ENCODE data around the gene ERG.

ERG gene

DNA sequence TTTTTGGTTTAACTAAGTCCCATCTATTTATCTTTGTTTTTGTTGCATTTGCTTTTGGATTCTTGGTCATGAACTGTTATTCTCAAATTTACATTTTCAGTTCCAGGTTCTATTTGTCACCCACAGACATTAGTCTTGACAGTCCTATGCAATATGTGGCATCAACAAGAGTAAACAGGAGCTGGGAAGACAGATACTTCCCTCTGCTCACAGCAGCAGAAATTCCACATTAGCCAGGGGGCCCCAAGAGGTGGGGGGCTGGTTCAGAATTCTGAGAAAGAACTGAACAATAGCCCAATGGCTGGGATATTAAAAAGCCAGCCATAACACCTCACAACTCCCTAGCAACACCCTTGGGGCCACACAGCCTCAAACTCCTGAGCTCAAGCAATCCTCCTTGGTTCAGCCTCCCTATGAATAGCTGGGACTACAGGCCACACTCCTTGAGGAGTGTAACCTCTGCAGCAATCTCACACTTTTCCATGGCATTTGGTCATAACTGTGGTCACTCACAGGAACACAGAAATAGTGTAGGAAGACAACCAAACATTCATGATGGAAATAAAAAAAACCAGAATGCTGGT, 67.8 kb downstream of the ERG start:
- DNase-seq, result no peak

DNA sequence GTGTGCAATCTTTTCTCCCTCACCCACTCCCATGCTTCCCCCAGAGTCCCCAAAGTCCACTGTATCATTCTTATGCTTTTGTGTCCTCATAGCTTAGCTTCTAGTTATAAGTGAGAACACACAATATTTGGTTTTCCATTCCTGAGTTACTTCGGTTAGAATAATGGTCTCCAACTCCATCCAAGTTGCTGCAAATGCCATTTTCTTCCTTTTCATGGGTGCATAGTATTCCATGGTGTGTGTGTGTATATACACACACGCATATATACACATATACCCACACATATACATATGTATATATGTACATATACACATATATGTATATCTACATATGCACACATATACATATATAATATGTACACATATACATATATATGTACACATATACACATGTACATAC, 69.3 kb downstream of the ERG start:
- no peak for DNase-seq

- DNase-seq, result no peak
Observed at GRCh38 chr21:38428211-38428610, 70.1 kb downstream of the ERG start.

DNA sequence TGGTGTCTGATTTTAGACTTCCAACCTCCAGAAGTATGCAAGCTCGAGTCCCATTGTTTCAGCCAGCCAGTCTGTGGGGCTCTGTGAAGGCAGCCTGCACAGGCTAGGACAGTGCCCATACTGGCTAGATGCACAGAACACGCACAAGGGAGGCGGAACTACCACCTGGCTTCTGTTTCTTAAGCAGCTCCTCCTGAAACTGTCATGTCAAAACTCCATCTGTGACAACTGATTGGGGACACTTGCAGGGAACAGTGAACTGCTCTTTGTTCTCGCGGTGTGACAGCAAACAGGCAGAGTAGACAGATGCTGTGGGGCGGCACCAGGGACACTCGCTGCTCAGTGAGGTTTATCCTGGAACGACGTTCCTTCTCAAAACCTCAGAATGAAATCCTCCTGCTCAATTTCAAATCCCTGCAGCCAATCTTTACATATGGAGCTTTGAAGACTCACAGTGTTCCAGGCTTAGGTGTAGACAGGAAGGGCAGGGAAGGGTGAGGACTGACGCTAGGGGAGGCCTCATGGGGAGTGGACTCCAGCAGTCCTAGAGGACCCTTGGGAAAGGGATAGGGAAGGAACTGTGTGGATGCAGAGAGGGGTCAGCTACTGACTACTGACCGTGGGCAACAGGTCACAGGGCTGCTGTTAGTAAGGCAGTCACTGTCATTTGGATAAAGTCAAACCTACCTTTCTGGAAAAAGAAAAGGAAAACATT, 73.8 kb downstream of the ERG start:
- no peak for DNase-seq

GRCh38 chr21:38422082-38422481, 76.2 kb downstream of the ERG start:
- no peak for DNase-seq

DNA sequence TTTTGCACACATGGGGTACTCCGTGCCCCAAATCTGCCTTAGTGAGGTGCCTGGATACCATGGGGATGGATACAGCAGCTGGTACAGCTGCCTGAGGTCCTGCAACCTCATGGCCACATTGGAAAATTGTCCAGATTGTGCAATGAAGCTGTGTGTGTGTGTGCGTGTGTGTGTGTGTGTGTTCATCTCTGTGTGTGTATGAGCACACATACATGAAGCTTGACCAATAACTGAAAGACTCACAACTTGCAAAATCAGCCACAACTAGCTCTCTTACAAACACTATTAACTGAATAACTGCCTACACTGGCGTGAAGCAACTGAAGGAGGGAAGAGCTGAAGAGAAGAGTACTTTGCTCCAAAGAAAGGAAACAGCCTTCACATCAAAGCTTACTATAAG, 78.1 kb downstream of the ERG start:
- no peak for DNase-seq

DNA sequence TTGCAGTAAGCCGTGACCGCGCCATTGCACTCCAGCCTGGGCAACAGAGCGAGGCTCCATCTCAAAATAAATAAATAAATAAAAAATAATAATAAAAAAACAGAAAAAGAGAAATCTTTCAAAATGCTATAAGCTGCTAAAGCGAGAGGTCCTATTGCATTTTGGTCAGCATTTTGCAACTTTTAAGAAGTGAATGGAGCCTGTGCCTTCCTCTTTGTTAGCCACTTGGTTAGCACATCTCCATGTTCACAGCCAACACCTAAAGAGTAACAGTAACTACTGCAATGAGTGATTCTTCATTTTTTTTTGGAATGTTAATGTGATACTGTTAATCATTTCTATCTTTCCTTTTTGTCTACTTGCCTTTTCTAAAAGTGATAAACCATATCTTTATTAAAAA, 80.6 kb downstream of the ERG start:
- no peak for DNase-seq

- DNase-seq, result no peak
Observed at GRCh38 chr21:38416791-38417190, 81.5 kb downstream of the ERG start.

DNA sequence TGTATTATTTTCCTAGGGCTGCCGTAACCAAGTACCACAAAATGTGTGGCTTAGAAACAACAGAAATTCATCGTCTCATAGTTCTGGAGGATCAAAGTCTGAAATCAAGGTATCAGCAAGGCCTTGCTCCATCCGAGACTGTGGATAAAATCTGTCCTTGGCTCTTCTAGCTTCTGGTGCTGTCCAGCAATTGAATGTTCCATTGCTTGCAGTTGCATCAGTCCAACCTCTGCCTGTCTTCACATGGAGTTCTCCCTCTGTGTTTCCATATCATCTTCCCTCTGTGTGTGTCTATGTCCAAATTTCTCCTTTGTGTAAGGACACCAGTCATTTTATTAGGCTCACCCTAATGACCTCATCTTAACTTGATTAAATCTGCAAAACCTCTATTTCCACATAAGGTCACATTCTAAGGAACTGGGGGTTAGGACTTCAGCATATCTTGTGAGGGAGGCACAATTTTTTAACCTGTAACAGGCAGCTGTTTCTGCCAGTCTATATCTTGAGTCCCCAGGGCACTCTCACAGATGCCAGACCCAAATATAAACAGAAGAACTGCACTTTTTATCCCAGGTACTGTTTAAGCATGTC, 84.2 kb downstream of the ERG start:
- DNase-seq, result no peak

DNA sequence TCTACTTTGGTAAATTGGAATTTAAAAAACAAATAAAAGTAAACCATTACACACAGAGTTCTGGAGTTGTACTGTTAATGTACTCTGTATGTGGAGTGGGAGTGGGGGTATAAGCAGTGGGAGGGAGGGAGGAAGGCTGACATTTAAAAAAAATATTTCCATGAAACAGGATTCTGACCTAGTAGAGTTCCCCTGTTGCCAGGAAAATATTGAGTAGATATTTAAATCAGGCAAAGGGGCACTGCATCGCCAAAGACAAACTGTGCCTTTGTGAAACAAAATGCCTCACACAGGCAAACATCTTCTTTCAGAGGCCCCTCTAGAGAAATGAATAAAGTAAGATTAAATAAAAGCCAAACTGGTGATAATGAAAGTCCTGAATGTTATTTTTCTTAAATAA, 87.8 kb downstream of the ERG start:
- no peak for DNase-seq

DNA sequence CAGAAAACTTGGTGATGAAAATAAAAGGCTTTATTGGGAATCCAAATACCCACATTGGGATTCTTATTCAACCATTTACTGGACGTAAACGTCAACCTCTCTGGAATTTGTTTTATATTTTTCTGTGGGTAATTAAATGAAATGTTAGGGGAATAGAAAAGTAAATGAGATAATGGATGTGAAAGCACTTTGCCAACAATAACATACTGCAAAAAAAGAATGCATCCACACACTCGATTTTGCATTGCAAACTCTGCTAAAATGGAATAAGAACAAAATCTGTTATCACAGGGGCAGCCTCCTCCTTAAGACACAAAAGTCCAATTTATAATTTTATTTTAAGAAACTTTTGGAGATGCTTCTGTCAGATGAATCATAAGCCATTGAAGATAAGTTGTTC, 88.4 kb downstream of the ERG start:
- DNase-seq, result no peak

DNA sequence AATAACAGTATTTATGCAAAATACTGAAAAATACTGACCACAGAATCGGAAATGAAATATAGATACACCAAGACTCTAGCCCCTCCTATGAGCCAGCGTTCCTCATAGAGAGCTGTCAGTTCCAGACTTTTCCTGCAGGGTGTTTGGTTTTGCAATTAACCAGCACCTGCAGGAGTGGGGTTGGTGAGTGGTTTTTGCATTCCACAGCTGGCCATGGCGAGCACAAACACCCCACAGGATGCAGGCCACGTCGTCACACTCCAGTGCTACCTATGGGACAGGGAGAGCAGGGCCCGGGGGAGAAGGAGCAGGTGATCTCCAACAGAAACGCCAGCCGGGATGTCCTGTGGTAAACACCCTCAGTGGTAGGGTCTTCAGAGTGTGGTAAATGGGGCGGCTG, 94.1 kb downstream of the ERG start:
- DNase-seq, result no peak

- no peak for DNase-seq
Observed at GRCh38 chr21:38402795-38403194, 95.5 kb downstream of the ERG start.

GRCh38 chr21:38402291-38402690, 96.0 kb downstream of the ERG start:
- no peak for DNase-seq

GRCh38 chr21:38401191-38401926, 96.9 kb downstream of the ERG start:
- no peak for DNase-seq

DNA sequence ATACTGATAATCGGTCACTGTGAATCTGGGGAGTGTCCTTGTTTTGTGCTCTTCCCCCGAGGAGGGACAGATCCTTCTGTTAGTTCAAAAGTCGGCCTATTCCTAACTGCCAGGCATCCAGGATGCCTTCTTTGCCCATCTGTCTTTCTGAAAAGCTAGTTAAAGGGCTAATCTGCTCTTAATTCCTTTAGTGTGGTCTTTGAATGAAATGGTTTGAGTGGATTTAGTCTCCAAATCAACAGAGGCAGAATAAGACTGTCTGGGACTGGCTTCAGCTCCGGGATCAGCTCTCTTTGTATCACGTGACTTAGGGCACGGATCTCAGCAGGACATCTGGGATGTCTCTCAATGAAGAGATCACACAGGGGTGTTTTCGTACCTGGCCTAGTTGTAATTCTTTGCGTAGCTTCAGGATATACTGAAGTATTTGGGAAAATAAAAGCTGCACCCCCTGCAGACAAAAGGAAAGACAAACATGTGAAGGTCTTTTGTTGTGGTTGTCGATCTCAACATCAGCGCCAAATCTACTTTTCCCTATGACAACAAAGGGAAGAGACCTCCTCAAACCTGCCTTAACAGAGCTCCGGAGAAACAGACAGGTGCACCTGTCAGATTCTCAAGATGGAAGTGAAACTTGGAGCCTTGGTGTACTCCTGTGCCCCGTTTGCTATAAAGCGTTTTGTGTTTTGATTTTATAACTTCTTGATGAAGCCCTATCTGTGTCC, 97.9 kb downstream of the ERG start:
- no peak for DNase-seq

DNA sequence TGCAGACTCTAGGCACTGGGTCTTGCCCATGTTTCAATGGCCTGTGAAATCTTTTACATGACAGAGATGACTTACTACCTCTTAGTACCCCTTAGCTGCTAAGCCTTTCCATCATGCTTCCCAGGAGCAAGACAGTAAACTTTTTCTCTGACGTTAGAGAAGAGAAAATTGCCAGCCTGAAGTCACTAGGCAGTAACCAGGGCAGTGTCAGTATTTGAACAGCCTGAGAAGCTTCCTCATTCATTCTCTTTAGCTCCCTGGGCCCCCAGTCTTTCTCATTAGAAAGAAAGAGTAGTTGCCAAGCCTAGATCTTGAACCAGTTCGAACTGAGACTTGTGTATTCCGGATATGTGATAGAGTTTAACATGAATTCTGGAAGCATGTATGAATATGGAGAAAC, 99.2 kb downstream of the ERG start:
- no peak for DNase-seq

DNA sequence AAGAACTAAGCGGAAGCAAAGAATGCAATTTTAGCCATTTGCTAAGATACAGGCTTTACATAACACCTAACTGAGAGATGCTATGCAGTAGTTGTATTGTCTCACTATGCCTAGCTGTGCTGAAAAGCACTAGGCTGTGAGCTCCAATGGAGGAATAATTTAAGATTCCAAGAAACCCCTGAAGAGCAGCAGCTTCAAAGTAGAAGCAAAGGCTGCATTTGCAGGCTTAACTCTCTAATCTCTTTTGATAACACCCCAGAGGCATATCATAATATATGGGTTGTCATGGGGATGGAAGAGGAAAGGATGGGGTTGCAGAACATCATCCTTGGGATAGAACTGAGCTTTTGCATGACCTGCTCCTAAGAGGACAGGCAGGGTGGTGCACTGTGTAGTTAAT, 102.0 kb downstream of the ERG start:
- DNase-seq, result no peak

DNA sequence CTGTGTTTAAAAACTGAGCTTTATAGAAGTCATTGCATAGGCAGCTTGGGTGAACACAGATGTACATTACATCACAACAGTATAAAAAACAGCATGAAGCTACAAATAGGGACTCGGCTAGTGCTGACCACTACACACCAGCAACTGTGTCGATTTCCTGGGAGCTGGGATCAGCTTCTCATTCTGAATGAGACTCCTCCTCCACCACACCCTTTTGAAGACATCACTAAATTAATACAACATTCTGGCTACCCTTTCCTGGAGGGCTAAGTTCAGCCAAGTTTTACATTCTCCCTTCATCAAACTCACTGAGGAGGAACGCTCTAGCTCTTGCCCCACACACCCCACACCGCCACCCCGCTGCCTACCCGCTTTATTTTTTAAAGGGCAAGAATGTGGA, 102.7 kb downstream of the ERG start:
- no peak for DNase-seq

GRCh38 chr21:38392661-38393060, 105.6 kb downstream of the ERG start:
- no peak for DNase-seq

- DNase-seq, result no peak
Observed at GRCh38 chr21:38389896-38390295, 108.4 kb downstream of the ERG start.

GRCh38 chr21:38389354-38389676, 109.0 kb downstream of the ERG start:
- no peak for DNase-seq

DNA sequence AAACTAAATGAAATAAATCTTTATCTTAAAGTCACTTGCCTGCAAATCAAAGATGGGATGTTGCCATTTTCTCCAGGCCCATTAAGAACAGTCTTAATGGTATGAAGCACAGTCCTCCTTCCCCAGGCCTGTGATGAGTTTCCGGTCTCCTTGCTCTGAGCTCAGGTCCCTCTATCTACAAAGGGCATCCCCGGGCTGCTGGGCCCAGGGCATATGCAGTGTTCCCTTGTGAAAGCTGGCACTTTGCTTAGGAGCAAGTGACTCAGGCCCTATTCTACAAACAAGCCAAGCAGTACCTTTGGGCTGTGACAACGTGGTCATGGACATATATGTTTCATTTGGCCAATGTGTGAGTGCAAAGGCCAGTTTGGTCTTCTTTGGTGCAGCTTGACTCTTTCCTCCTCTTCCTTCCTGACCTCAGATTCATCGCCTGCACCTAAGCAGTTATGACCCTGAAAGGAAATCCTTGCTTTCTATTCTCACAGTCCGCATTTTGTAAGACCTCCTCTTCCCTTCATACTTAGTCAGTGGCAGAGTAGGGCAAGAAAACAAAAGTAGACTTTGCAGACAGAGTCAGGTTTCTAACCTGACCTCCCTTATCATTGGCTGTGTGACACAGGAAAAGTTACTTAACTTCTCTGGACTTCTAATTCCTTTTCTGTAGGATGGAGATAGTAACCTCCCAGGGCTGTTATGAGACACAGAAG, 109.5 kb downstream of the ERG start:
- no peak for DNase-seq

Measured in NK-92 treated with Interleukin-12 subunit alpha and Interleukin-12 subunit beta, amount 100 ng/mL, for 24 hours (cell line).